ENCODE results near the gene BHLHE23. TPM values are rescaled to one million over a fixed set of nuclear protein-coding genes. Genes with fewer than 3 reads are reported as not detected.

BHLHE23 gene
- total RNA-seq, 2 donors from 2014 or later, result not detected

GRCh38 chr20:62985444-62985778, 21.4 kb downstream of the BHLHE23 start:
- Mint-ChIP-seq H3K4me3 (no peak overlapping the region), H3K36me3 (ENCODE audit: low read depth) (no peaks in the 10 kb centered on the region), H3K4me1 (no peaks in the 10 kb centered on the region), H3K27me3 (peaks cover 6% of the 10 kb centered on the region), H3K9me3 (no peaks in the 10 kb centered on the region), H3K27ac (no peak overlapping the region)
- ATAC-seq (replicated peaks), result no peak

GRCh38 chr20:62984666-62985443, 21.9 kb downstream of the BHLHE23 start:
- H3K36me3 Mint-ChIP-seq (ENCODE audit: low read depth), result no peaks in the 10 kb centered on the region
- no peak overlapping the region for H3K27ac Mint-ChIP-seq
- no peaks in the 10 kb centered on the region for H3K9me3 Mint-ChIP-seq
- H3K4me1 Mint-ChIP-seq, result no peaks in the 10 kb centered on the region
- H3K4me3 Mint-ChIP-seq, result no peak overlapping the region
- no peak for ATAC-seq (replicated peaks)
- peaks cover 6% of the 10 kb centered on the region for H3K27me3 Mint-ChIP-seq

- no peaks in the 10 kb centered on the region for H3K4me1 Mint-ChIP-seq
- H3K27me3 Mint-ChIP-seq, result peaks cover 9% of the 10 kb centered on the region
- no peak overlapping the region for H3K4me3 Mint-ChIP-seq
- no peak overlapping the region for H3K27ac Mint-ChIP-seq
- ATAC-seq (replicated peaks), result no peak
- H3K9me3 Mint-ChIP-seq, result no peaks in the 10 kb centered on the region
- H3K36me3 Mint-ChIP-seq (ENCODE audit: low read depth), result no peaks in the 10 kb centered on the region
These were observed 23.6 kb downstream of the BHLHE23 start for GRCh38 chr20:62983210-62983609.

- Mint-ChIP-seq H3K27me3 (peaks cover 9% of the 10 kb centered on the region), H3K4me3 (peak overlapping the region; percentile 7), H3K36me3 (ENCODE audit: low read depth) (no peaks in the 10 kb centered on the region), H3K9me3 (no peaks in the 10 kb centered on the region), H3K27ac (no peak overlapping the region), H3K4me1 (no peaks in the 10 kb centered on the region)
- no peak for ATAC-seq (replicated peaks)
These were observed 24.4 kb downstream of the BHLHE23 start for GRCh38 chr20:62982124-62983075.

- H3K27ac Mint-ChIP-seq, result no peak overlapping the region
- ATAC-seq (replicated peaks), result no peak
- H3K4me3 Mint-ChIP-seq, result peak overlapping the region; percentile 7
- peaks cover 15% of the 10 kb centered on the region for H3K27me3 Mint-ChIP-seq
- H3K9me3 Mint-ChIP-seq, result no peaks in the 10 kb centered on the region
- H3K36me3 Mint-ChIP-seq (ENCODE audit: low read depth), result no peaks in the 10 kb centered on the region
- H3K4me1 Mint-ChIP-seq, result no peaks in the 10 kb centered on the region
These were observed 25.8 kb downstream of the BHLHE23 start for GRCh38 chr20:62980970-62981369.

- H3K4me1 Mint-ChIP-seq, result no peaks in the 10 kb centered on the region
- no peak for ATAC-seq (replicated peaks)
- no peaks in the 10 kb centered on the region for H3K36me3 Mint-ChIP-seq (ENCODE audit: low read depth)
- peaks cover 15% of the 10 kb centered on the region for H3K27me3 Mint-ChIP-seq
- no peaks in the 10 kb centered on the region for H3K9me3 Mint-ChIP-seq
- no peak overlapping the region for H3K4me3 Mint-ChIP-seq
- H3K27ac Mint-ChIP-seq, result no peak overlapping the region
These were observed 26.3 kb downstream of the BHLHE23 start for GRCh38 chr20:62980380-62980960.

GRCh38 chr20:62979876-62980373, 26.8 kb downstream of the BHLHE23 start:
- Mint-ChIP-seq H3K4me1 (no peaks in the 10 kb centered on the region), H3K9me3 (no peaks in the 10 kb centered on the region), H3K27me3 (peaks cover 16% of the 10 kb centered on the region), H3K4me3 (no peak overlapping the region), H3K27ac (no peak overlapping the region), H3K36me3 (ENCODE audit: low read depth) (no peaks in the 10 kb centered on the region)
- no peak for ATAC-seq (replicated peaks)

GRCh38 chr20:62979310-62979709, 27.5 kb downstream of the BHLHE23 start:
- H3K36me3 Mint-ChIP-seq (ENCODE audit: low read depth), result no peaks in the 10 kb centered on the region
- no peaks in the 10 kb centered on the region for H3K4me1 Mint-ChIP-seq
- H3K27me3 Mint-ChIP-seq, result peaks cover 22% of the 10 kb centered on the region
- ATAC-seq (replicated peaks), result no peak
- H3K27ac Mint-ChIP-seq, result no peak overlapping the region
- H3K4me3 Mint-ChIP-seq, result no peak overlapping the region
- no peaks in the 10 kb centered on the region for H3K9me3 Mint-ChIP-seq

- Mint-ChIP-seq H3K4me1 (no peaks in the 10 kb centered on the region), H3K9me3 (no peaks in the 10 kb centered on the region), H3K27me3 (peaks cover 25% of the 10 kb centered on the region)
These were observed 28.2 kb downstream of the BHLHE23 start for GRCh38 chr20:62978561-62978943.

GRCh38 chr20:62977613-62978560, 28.9 kb downstream of the BHLHE23 start:
- H3K4me3 Mint-ChIP-seq, result peak overlapping the region; percentile 55
- ATAC-seq (replicated peaks), result peak; percentile 90
- no peaks in the 10 kb centered on the region for H3K9me3 Mint-ChIP-seq
- H3K27ac Mint-ChIP-seq, result no peak overlapping the region
- H3K27me3 Mint-ChIP-seq, result peaks cover 22% of the 10 kb centered on the region
- H3K36me3 Mint-ChIP-seq (ENCODE audit: low read depth), result no peaks in the 10 kb centered on the region
- no peaks in the 10 kb centered on the region for H3K4me1 Mint-ChIP-seq

More at GRCh38 chr20:62978561-62978943, 28.2 kb downstream of the BHLHE23 start:
- H3K4me3 Mint-ChIP-seq, result peak overlapping the region; percentile 55
- ATAC-seq (replicated peaks), result no peak
- no peak overlapping the region for H3K27ac Mint-ChIP-seq
- no peaks in the 10 kb centered on the region for H3K36me3 Mint-ChIP-seq (ENCODE audit: low read depth)

- Mint-ChIP-seq H3K4me3 (no peak overlapping the region), H3K9me3 (no peaks in the 10 kb centered on the region), H3K27ac (no peak overlapping the region), H3K4me1 (peaks cover 7% of the 10 kb centered on the region), H3K36me3 (ENCODE audit: low read depth) (no peaks in the 10 kb centered on the region), H3K27me3 (peaks cover 28% of the 10 kb centered on the region)
- ATAC-seq (replicated peaks), result no peak
These were observed 29.9 kb downstream of the BHLHE23 start for GRCh38 chr20:62976886-62977285.

GRCh38 chr20:62975812-62976508, 30.8 kb downstream of the BHLHE23 start:
- Mint-ChIP-seq H3K9me3 (no peaks in the 10 kb centered on the region), H3K27ac (no peak overlapping the region), H3K4me1 (peaks cover 13% of the 10 kb centered on the region), H3K36me3 (ENCODE audit: low read depth) (no peaks in the 10 kb centered on the region), H3K27me3 (peaks cover 33% of the 10 kb centered on the region), H3K4me3 (peak overlapping the region; percentile 6)
- ATAC-seq (replicated peaks), result no peak

GRCh38 chr20:62975251-62975760, 31.5 kb downstream of the BHLHE23 start:
- H3K27ac Mint-ChIP-seq, result no peak overlapping the region
- H3K9me3 Mint-ChIP-seq, result no peaks in the 10 kb centered on the region
- ATAC-seq (replicated peaks), result no peak
- peaks cover 13% of the 10 kb centered on the region for H3K4me1 Mint-ChIP-seq
- H3K36me3 Mint-ChIP-seq (ENCODE audit: low read depth), result no peaks in the 10 kb centered on the region
- H3K4me3 Mint-ChIP-seq, result no peak overlapping the region
- peaks cover 33% of the 10 kb centered on the region for H3K27me3 Mint-ChIP-seq

Data from activated T-helper 17 cell treated with anti-CD3 and anti-CD28 coated beads, Interleukin-2, amount 50 U/mL, for 72 hours (primary cell).